Liver (tissue), 3 donors: ENCODE data around the gene RTN4RL2.

ENCODE experiments used
- ATF3 ChIP-seq: IDR thresholded peaks from 2 replicates; pipeline ENCODE4 v1.6.1; 2016; ENCODE audit warnings: antibody characterized with exemption
- CTCF ChIP-seq: fragments of 150-350 bp; IDR thresholded peaks from 2 replicates; pipeline ENCODE4 v1.5.1; 2017; ENCODE audit warnings: improper control_type of control experiment, low read depth, low read length; ENCODE audit not compliant: missing input control
- EGR1 ChIP-seq, 2 donors: IDR thresholded peaks; 2 replicates each; pipeline ENCODE4 v1.6.1; 2016 to 2018; ENCODE audit warnings: antibody characterized with exemption in 2 of 2, low read depth in 2 of 2
- FOXA1 ChIP-seq: IDR thresholded peaks from 2 replicates; pipeline ENCODE4 v1.6.1; 2016; ENCODE audit warnings: antibody characterized with exemption
- GABPA ChIP-seq, 2 donors: IDR thresholded peaks in 1 of 2; conservative IDR thresholded peaks in 1 of 2; 2 replicates each; pipeline ENCODE4 v1.6.1; 2016; ENCODE audit warnings: antibody characterized with exemption in 2 of 2, mild to moderate bottlenecking in 1 of 2, moderate library complexity in 1 of 2
- JUND ChIP-seq, 2 donors: IDR thresholded peaks; 2 replicates each; pipeline ENCODE4 v1.6.1; 2016; ENCODE audit warnings: antibody characterized with exemption in 2 of 2
- MAX ChIP-seq: IDR thresholded peaks from 2 replicates; pipeline ENCODE4 v1.6.1; 2016; ENCODE audit warnings: antibody characterized with exemption
- RAD21 ChIP-seq, 2 donors: IDR thresholded peaks; 2 replicates each; pipeline ENCODE4 v1.6.1; 2016; ENCODE audit warnings: antibody characterized with exemption in 2 of 2, mild to moderate bottlenecking in 2 of 2
- REST ChIP-seq: IDR thresholded peaks from 2 replicates; pipeline ENCODE4 v1.6.1; 2016; ENCODE audit warnings: antibody characterized with exemption, mild to moderate bottlenecking
- RXRA ChIP-seq, 2 donors: IDR thresholded peaks; 2 replicates each; pipeline ENCODE4 v1.6.1; 2017 to 2018; ENCODE audit warnings: antibody characterized with exemption in 2 of 2, mild to moderate bottlenecking in 1 of 2
- SP1 ChIP-seq: IDR thresholded peaks from 2 replicates; pipeline ENCODE4 v1.6.1; 2018; ENCODE audit warnings: antibody characterized with exemption, mild to moderate bottlenecking
- TAF1 ChIP-seq: conservative IDR thresholded peaks from 2 replicates; pipeline ENCODE4 v1.6.1; 2016; ENCODE audit warnings: antibody characterized with exemption, mild to moderate bottlenecking
- YY1 ChIP-seq: IDR thresholded peaks from 2 replicates; pipeline ENCODE4 v1.6.1; 2016; ENCODE audit warnings: antibody characterized with exemption, mild to moderate bottlenecking
- donor health status: healthy.
- donor health status: healthy.

GRCh38 chr11:57460758-57461749, 726 bp downstream of the RTN4RL2 start:
- TF ChIP-seq REST (no peak), RXRA (IDR thresholded peaks at IDR 0.05) (no peak), CTCF (no peak), RAD21 (IDR thresholded peaks at IDR 0.05) (no peak), MAX (no peak), EGR1 (IDR thresholded peaks at IDR 0.05; ENCODE audit: low read depth in 2 of 2) (no peak), TAF1 (no peak), YY1 (no peak), SP1 (no peak), ATF3 (no peak), JUND (IDR thresholded peaks at IDR 0.05) (no peak), GABPA (IDR thresholded peaks at IDR 0.05 in 1 of 2, conservative IDR thresholded peaks at IDR 0.05 in 1 of 2) (no peak), FOXA1 (no peak)
